AG04450 (cell line): ENCODE data around the gene FADS1. TPM values are rescaled to one million over a fixed set of nuclear protein-coding genes. Genes with fewer than 3 reads are reported as not detected.

Experiments used
- CTCF ChIA-PET: fragments of 300-600, 350-600 bp; formaldehyde crosslinking; extraction: SDS; loops from one replicate; lab custom pipeline; 2022; ENCODE audit warnings: antibody characterized with exemption, inconsistent platforms; lab: Charles Lee
- POLR2A ChIA-PET: fragments of 350-600 bp; formaldehyde crosslinking; extraction: SDS; loops from one replicate; lab custom pipeline; 2021; ENCODE audit warnings: antibody characterized with exemption, inconsistent platforms; lab: Yijun Ruan, JAX
- DNase-seq: peaks from one replicate; pipeline ENCODE4 v3.0.0-alpha.2; 2011; ENCODE audit warnings: low read depth, low spot score
- H3K27ac ChIP-seq: one replicate; pipeline ENCODE4 v1.5.1; 2012; ENCODE audit warnings: low read depth, low read length, control low read depth
- H3K27me3 ChIP-seq: one replicate; pipeline ENCODE4 v1.6.0; 2012; ENCODE audit warnings: low read length; ENCODE audit not compliant: control insufficient read depth, insufficient read depth
- H3K4me3 ChIP-seq: 2 replicates; pipeline ENCODE4 v1.5.1; 2011; ENCODE audit warnings: mild to moderate bottlenecking, low read depth, low read length, control low read depth
- H3K9me3 ChIP-seq: 2 replicates; pipeline ENCODE4 v1.5.1; 2012; ENCODE audit warnings: low read length; ENCODE audit not compliant: control insufficient read depth, insufficient read depth
- polyA plus RNA-seq: library from polyadenylated mRNA; depleted of rRNA; stranded (reverse); fragments of >200 nt; gene quantifications from 2 replicates; pipeline ENCODE4 v1.2.3, GENCODE V29; 2011
- TF ChIP-seq, protein P1 (sequence below): IDR thresholded peaks from 2 replicates; pipeline ENCODE4 v1.5.1; 2011; ENCODE audit warnings: low read depth, low read length, control low read depth, inconsistent platforms

The FADS1 gene
- polyA plus RNA-seq, 1 experiment = 50.4 TPM

DNA sequence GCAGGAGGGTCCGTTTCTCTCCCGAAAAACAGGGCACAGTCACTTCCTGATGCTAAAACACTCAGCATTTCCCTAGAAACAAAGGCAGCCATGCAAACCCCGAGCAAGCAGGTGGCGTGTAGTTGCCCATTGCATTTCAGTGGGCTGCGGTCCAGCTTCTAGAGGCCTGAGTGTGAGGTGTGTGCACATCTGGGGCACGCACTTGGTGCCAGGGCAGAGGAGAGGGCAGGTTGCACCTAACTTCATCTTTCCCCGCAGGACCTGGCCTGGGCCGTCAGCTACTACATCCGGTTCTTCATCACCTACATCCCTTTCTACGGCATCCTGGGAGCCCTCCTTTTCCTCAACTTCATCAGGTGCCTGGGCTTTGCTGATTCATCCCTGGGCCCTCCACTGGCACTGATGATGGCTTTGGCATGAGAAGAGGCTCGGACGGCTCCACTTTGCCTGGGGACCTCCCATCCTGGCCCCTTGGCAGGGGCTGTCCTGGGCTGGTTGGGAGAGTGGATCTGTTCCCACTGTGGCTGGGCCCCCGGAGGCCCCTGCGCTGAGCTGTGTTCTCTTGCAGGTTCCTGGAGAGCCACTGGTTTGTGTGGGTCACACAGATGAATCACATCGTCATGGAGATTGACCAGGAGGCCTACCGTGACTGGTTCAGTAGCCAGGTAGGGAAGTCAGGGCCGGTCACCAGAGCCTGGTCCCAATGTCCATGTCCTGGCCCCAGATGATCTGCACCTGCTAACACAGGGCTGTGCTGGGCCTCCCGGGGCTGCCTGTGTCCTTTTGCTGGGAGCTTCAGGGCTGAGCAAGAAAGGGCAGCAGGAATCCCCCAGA lies 46.1 kb upstream of the FADS1 start:
- H3K27me3 ChIP-seq = no peaks in the 10 kb centered on the region
- H3K4me3 ChIP-seq = no peak overlapping the region
- ChIA-PET CTCF (interaction anchor here (0.8 to 2.2 kb wide), 2 partner anchors 66 to 219 kb away, joined by 3 to 5 read pairs; no protein-coding TSS in a partner anchor), POLR2A (no interaction called here)
- H3K9me3 ChIP-seq = no peaks in the 10 kb centered on the region
- H3K27ac ChIP-seq = no peak overlapping the region
- DNase-seq = no peak
- TF ChIP-seq, protein P1, sequence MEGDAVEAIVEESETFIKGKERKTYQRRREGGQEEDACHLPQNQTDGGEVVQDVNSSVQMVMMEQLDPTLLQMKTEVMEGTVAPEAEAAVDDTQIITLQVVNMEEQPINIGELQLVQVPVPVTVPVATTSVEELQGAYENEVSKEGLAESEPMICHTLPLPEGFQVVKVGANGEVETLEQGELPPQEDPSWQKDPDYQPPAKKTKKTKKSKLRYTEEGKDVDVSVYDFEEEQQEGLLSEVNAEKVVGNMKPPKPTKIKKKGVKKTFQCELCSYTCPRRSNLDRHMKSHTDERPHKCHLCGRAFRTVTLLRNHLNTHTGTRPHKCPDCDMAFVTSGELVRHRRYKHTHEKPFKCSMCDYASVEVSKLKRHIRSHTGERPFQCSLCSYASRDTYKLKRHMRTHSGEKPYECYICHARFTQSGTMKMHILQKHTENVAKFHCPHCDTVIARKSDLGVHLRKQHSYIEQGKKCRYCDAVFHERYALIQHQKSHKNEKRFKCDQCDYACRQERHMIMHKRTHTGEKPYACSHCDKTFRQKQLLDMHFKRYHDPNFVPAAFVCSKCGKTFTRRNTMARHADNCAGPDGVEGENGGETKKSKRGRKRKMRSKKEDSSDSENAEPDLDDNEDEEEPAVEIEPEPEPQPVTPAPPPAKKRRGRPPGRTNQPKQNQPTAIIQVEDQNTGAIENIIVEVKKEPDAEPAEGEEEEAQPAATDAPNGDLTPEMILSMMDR = no peak

DNA sequence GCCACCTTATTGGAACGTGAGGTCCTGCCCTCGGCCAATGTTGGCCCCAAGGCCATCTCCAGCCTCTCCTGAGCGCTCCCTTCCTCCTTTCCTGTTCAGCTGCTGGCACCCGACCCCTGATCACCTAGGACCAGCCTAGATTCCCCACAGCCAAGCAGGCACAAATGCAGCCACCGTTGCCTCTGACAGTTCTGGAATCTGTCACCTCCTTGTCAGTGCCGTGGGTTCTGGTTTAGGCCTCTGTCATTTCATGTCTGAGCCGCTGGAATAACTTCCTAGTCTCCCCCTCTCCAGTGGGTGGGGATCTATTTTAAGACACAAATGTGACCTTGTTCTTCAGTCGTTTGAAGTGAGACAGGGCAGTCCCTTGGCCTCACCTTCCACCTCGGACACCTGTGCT lies 44.8 kb upstream of the FADS1 start:
- H3K9me3 ChIP-seq = no peaks in the 10 kb centered on the region; the same call in 1 of the 2 replicates
- TF ChIP-seq, protein P1 = no peak
- H3K27me3 ChIP-seq = no peaks in the 10 kb centered on the region
- H3K27ac ChIP-seq = no peak overlapping the region
- no peak for DNase-seq
- H3K4me3 ChIP-seq = no peak overlapping the region
- POLR2A ChIA-PET = no interaction called here
- CTCF ChIA-PET = interaction anchor here (2.2 kb wide), 1 partner anchor 64 kb away, joined by 5 read pairs; no protein-coding TSS in a partner anchor

DNA sequence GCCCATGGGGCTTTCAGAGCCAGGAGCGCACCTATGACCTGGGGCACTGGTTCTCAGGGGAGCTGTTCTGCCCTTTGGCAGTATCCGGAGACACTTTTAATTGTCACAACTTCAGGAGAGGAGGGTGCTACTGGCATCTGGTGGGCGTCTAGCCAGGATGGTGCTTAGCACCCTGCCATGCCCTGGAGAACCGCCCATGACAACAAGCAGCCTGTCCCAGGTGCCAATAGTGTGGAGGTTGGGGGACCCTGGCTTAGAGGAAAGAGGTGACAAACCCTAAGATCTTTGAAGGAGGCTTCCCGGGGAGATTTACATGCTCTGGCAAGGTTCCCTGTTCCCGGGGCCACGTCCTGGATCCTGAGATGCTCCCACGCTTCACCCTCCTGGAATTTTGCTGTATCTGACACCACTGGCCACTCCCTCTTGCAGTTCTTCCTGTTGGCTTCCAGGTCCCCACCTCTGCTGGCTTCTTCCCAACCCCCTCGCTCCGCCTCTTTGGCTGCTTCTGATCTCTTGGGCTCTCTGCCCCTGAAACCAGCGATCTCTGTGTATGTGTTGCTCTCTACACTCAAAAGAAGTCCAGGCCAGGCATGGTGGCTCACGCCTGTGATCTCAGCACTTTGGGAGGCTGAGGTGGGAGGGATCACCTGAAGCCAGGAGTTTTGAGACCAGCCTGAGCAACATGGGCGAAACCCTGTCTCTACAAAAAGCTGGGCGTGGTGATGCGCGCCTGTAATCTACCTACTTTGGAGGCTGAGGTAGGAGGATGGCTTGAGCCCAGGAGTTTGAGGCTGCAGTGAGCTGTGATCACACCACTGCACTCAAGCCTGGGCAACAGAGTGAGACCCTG lies 43.5 kb upstream of the FADS1 start:
- H3K27ac ChIP-seq = no peak overlapping the region
- DNase-seq = no peak
- H3K4me3 ChIP-seq = no peak overlapping the region
- POLR2A ChIA-PET = interaction anchor here (0.6 kb wide), 1 partner anchor 32 kb away, joined by 4 read pairs; the partner anchor contains the start of gene FADS2
- H3K27me3 ChIP-seq = no peaks in the 10 kb centered on the region
- H3K9me3 ChIP-seq = no peaks in the 10 kb centered on the region; the same call in 1 of the 2 replicates
- TF ChIP-seq, protein P1 = no peak
- CTCF ChIA-PET = no interaction called here

DNA sequence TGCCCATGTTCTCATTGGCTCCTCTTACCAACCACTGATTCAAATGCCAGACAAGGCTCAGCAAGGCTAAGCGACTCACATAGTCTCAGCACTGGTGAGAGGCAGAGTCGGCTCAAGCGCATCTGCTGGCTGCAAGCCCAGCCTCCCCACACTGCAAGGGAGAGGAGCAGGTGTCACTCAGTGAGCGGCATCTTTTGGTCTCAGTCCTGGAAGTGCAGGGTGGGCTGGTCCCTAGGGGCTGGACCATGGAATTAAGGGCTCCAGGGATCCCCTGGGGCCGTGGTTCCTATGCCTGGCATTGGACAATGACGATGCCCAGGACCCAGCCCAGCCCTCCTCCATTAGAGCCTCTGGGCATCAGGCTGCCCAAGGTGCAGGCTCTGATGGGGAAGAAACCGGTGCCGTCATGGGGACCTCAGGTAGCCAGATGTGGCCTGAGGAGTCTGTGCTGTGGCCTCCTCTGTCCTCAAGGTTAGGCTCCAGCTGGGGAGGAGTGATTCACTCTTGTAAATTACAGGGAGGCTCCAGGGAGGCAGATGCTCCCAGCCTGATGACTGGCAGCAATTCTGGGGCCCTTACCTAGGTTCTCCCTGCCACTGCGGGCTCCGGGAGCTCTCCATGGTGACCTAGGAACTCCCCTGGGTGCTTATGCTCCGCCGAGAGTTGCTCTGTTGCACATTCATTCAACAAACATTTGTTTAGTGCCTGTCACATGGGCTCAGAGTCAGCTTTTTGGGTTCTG lies 39.3 kb upstream of the FADS1 start:
- Histone ChIP-seq H3K4me3 (no peak overlapping the region), H3K9me3 (no peaks in the 10 kb centered on the region; the same call in 1 of the 2 replicates), H3K27me3 (no peaks in the 10 kb centered on the region), H3K27ac (no peak overlapping the region)
- no peak for DNase-seq
- ChIA-PET CTCF (interaction anchor here (0.6 kb wide), 1 partner anchor 45 kb away, joined by 3 read pairs; no protein-coding TSS in a partner anchor), POLR2A (no interaction called here)
- TF ChIP-seq, protein P1 = no peak
